ENCODE measurements around the gene L1CAM.
A peak's percentile ranks its signal among the peaks of the same experiment; 100 is the strongest.
"Not testable (repeated sequence)": the region's sequence is repeated elsewhere in the genome, so short reads cannot be mapped to it uniquely, and the experiment has no call there.

Gene L1CAM

DNA sequence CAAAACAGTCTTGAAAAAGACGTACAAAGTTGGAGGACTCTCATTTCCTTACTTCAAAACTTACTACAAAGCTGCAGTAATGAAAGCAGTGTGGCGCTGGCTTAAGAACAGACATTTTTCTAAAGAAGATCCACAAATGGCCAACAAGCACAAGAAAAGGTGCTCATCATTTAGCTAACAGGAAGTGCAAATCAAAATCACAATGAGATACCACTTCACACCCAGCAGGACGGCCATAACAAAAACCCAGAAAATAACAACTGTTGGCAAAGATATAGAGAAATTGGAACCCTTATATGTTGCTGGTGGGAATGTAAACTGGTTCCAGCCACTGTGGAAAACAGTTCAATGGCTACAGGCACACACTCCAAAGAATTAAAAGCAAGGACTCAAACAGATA is 59.0 kb downstream of the L1CAM start:
- H3K4me1 ChIP-seq (ENCODE audit: control insufficient read depth, insufficient read depth, low read length) = peaks cover 6% of the 10 kb centered on the region

DNA sequence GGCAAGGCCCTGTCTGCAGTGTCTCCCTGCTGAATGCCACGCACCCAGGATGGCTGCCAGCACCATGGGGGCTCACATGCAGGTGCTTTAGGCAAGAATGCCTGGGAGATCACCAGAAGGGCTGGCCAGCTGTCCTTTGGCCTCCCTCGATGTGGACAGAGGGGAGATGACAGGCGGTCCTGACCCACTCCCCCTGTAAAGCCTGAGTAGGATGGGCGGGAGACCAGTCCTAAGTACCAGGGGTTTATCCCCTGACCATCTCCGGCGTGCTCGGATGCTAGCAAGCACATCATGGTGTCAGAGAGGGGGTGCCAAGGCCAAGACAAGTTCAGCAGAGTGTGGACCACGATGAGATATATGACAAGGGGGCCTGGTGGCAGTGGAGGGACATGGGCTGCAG is 60.9 kb downstream of the L1CAM start:
- H3K9me3 ChIP-seq (ENCODE audit: control insufficient read depth, insufficient read depth, low read length) = no peaks in the 10 kb centered on the region
- H3K4me1 ChIP-seq (ENCODE audit: control insufficient read depth, insufficient read depth, low read length) = peaks cover 6% of the 10 kb centered on the region
- no peaks in the 10 kb centered on the region for H3K27me3 ChIP-seq (ENCODE audit: control insufficient read depth, insufficient read depth, low read length)
- H3K4me3 ChIP-seq (ENCODE audit: low read depth, low read length) = no peak overlapping the region
- H3K9ac ChIP-seq (ENCODE audit: low read depth, low read length) = no peak overlapping the region
- H3K36me3 ChIP-seq (ENCODE audit: control insufficient read depth, insufficient read depth, low read length) = no peaks in the 10 kb centered on the region

More for the DNA sequence above, 59.0 kb downstream of the L1CAM start:
- H3K4me3 ChIP-seq (ENCODE audit: low read depth, low read length) = no peak overlapping the region
- no peak overlapping the region for H3K9ac ChIP-seq (ENCODE audit: low read depth, low read length)
- no peaks in the 10 kb centered on the region for H3K36me3 ChIP-seq (ENCODE audit: control insufficient read depth, insufficient read depth, low read length)
- peaks cover 3% of the 10 kb centered on the region for H3K27me3 ChIP-seq (ENCODE audit: control insufficient read depth, insufficient read depth, low read length)
- no peaks in the 10 kb centered on the region for H3K9me3 ChIP-seq (ENCODE audit: control insufficient read depth, insufficient read depth, low read length)

DNA sequence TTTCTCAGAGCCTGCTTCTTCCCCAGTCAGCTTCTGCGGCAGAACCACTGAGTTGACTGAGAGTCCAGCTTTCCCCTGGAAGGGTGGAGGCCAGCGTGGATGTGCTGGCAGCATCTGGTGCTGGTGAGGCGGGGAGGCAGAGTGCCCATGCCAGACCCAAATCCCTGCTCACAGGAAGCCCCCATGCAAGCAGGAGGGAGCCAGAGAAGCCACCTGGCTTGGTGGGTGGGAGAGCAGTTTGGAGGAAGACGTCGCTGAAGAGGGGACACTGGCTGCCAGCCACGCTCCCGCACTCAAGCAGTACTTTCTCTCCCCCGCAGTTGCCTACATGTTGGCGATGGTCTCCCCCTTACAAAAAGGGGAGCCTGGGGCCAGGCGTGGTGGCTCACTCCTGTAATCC is 61.6 kb downstream of the L1CAM start:
- Histone ChIP-seq H3K9ac (ENCODE audit: low read depth, low read length) (no peak overlapping the region), H3K36me3 (ENCODE audit: control insufficient read depth, insufficient read depth, low read length) (no peaks in the 10 kb centered on the region), H3K9me3 (ENCODE audit: control insufficient read depth, insufficient read depth, low read length) (no peaks in the 10 kb centered on the region), H3K27me3 (ENCODE audit: control insufficient read depth, insufficient read depth, low read length) (no peaks in the 10 kb centered on the region), H3K4me3 (ENCODE audit: low read depth, low read length) (no peak overlapping the region), H3K4me1 (ENCODE audit: control insufficient read depth, insufficient read depth, low read length) (peaks cover 6% of the 10 kb centered on the region)

DNA sequence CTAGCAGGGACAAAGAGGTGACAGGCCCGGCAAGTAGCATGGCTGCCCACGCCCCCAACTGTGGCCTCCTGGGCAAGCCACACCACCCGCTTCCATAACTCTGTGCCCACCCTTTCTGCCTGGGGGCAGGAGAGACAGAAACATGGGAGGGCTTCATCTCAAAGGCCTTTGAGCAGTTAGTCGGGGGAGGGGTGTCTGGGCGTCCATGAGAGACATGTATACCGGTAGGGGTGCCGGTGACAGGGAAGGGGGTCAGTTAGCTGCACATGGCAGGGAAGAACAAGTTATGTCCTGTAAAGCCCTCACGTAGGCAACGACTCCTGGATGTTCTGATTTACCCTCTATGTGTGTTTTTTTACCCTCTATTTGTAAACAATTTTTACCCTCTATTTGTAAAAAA is 64.9 kb downstream of the L1CAM start:
- no peak overlapping the region for H3K9ac ChIP-seq (ENCODE audit: low read depth, low read length)
- H3K4me1 ChIP-seq (ENCODE audit: control insufficient read depth, insufficient read depth, low read length) = peaks cover 3% of the 10 kb centered on the region
- H3K36me3 ChIP-seq (ENCODE audit: control insufficient read depth, insufficient read depth, low read length) = peaks cover 3% of the 10 kb centered on the region
- H3K4me3 ChIP-seq (ENCODE audit: low read depth, low read length) = no peak overlapping the region
- H3K27me3 ChIP-seq (ENCODE audit: control insufficient read depth, insufficient read depth, low read length) = no peaks in the 10 kb centered on the region
- H3K9me3 ChIP-seq (ENCODE audit: control insufficient read depth, insufficient read depth, low read length) = peaks cover 4% of the 10 kb centered on the region

DNA sequence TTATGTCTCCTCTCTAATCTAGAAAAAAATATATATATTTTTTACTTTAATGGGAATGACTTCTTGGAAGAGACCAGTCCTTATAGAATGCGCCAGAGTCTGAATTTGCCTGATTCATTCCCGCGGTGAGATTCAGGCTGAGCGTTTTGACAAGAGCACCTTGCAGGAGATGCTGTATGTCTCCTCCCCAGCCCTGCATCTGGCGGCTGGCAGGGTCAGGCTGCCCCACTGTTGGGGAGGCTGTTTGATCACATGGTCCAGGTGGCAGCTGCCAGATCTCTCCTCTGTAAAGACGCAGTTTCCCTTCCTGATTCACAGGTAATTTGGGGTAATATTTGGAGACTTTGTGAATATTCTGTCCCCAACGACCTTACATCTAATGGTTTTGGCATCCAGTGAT is 65.4 kb downstream of the L1CAM start:
- peaks cover 3% of the 10 kb centered on the region for H3K36me3 ChIP-seq (ENCODE audit: control insufficient read depth, insufficient read depth, low read length)

DNA sequence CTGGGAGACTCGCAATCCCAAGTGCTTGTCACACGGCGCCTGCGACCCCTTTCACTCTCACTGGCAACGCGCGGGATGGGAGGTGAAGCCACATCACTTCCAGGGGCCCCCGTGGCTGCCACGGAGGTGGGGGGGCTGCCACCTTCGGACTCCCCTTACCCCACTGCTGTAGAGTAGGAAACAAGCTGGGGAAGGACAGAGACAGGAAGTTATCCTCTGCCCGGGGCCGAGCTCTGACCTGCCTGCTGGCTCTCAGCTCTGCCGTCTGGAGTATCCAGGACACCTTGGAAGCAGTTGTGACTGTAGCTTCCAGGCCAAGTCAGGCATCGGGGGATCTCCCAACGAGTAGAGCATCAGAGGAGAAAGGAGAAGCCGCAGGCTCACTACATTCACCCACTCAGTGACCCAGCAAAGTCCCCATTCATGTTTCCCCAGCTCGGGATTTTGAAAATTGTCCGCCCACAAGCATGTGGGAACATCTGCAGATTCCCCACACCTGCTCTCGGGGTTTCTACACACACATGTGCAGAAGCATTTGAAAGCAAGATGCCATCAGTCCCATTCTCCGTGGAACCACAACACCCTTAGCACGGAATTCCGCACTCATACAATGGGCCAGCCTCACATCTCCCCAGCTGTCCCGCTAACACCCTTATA is 66.5 kb downstream of the L1CAM start:
- H3K36me3 ChIP-seq (ENCODE audit: control insufficient read depth, insufficient read depth, low read length) = peaks cover 3% of the 10 kb centered on the region
- H3K27me3 ChIP-seq (ENCODE audit: control insufficient read depth, insufficient read depth, low read length) = no peaks in the 10 kb centered on the region
- no peaks in the 10 kb centered on the region for H3K4me1 ChIP-seq (ENCODE audit: control insufficient read depth, insufficient read depth, low read length)
- peak overlapping the region; percentile 37 for H3K9ac ChIP-seq (ENCODE audit: low read depth, low read length)
- peaks cover 4% of the 10 kb centered on the region for H3K9me3 ChIP-seq (ENCODE audit: control insufficient read depth, insufficient read depth, low read length)
- H3K4me3 ChIP-seq (ENCODE audit: low read depth, low read length) = peak overlapping the region; percentile 37

More for the DNA sequence above, 65.4 kb downstream of the L1CAM start:
- H3K27me3 ChIP-seq (ENCODE audit: control insufficient read depth, insufficient read depth, low read length) = no peaks in the 10 kb centered on the region
- no peak overlapping the region for H3K4me3 ChIP-seq (ENCODE audit: low read depth, low read length)
- peaks cover 4% of the 10 kb centered on the region for H3K9me3 ChIP-seq (ENCODE audit: control insufficient read depth, insufficient read depth, low read length)
- H3K4me1 ChIP-seq (ENCODE audit: control insufficient read depth, insufficient read depth, low read length) = peaks cover 3% of the 10 kb centered on the region
- H3K9ac ChIP-seq (ENCODE audit: low read depth, low read length) = no peak overlapping the region

DNA sequence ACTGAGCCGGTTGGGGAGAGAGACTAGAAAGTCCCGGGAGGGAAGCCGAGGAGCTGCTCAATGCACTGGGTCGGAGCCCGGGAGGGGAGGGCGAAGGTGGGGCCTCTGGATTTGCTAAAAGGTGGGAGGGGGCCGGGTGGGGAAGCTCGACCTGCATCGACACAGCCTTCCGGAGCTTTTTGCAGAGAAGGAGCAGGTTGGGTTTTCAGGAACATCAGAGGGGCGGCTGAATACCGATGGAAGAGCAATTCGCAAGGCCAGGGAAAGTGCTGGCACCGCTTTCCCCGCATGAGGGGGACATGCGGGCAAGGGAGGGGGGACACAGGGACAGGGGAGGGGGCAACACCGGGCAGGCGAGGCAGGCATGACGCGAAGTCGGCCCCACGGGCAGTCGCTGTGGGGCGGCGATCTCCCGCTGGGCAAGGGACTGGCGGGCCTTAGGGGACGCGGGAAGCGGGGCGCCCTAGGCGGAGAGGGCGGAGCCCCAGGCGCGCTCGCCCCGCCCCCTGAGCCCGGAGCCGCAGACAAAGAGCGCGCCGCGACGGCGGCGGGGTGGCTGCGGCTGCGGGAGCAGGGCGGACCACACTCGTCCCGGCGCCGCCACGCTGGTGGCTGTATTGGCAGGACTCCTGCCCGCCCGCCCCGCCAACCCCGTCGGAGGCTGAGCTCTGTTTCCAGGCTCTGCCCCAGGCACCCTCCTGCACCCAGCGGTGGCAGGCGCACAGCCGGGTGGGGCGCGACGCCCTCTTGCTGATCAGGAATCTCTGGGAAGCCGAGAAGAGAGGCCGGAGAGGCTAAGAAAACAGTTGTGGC is 67.2 kb downstream of the L1CAM start:
- peaks cover 3% of the 10 kb centered on the region for H3K36me3 ChIP-seq (ENCODE audit: control insufficient read depth, insufficient read depth, low read length)
- peaks cover 4% of the 10 kb centered on the region for H3K9me3 ChIP-seq (ENCODE audit: control insufficient read depth, insufficient read depth, low read length)
- H3K9ac ChIP-seq (ENCODE audit: low read depth, low read length) = peak overlapping the region; percentile 37
- H3K4me3 ChIP-seq (ENCODE audit: low read depth, low read length) = peak overlapping the region; percentile 37
- no peaks in the 10 kb centered on the region for H3K4me1 ChIP-seq (ENCODE audit: control insufficient read depth, insufficient read depth, low read length)
- no peaks in the 10 kb centered on the region for H3K27me3 ChIP-seq (ENCODE audit: control insufficient read depth, insufficient read depth, low read length)

DNA sequence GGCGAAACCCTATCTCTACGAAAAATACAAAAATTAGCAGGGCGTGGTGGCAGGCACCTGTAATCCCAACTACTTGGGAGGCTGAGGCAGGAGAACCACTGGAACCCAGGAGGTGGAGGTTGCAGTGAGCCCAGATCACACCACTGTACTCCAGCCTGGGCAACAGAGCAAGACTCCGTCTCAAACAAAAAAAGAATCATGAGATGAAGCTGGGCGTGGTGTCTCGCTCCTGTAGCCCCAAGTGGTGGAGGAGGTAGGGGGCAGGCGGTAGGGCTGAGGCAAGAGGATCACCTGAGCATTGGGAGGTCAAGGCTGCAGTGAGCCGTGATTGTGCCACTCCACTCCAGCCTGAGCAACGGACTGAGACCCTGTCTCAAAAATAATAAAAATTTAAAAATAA is 67.9 kb downstream of the L1CAM start:
- not testable (repeated sequence) for H3K27me3 ChIP-seq (ENCODE audit: control insufficient read depth, insufficient read depth, low read length); H3K36me3 ChIP-seq (ENCODE audit: control insufficient read depth, insufficient read depth, low read length); H3K4me3 ChIP-seq (ENCODE audit: low read depth, low read length); H3K9me3 ChIP-seq (ENCODE audit: control insufficient read depth, insufficient read depth, low read length); H3K9ac ChIP-seq (ENCODE audit: low read depth, low read length); H3K4me1 ChIP-seq (ENCODE audit: control insufficient read depth, insufficient read depth, low read length)

DNA sequence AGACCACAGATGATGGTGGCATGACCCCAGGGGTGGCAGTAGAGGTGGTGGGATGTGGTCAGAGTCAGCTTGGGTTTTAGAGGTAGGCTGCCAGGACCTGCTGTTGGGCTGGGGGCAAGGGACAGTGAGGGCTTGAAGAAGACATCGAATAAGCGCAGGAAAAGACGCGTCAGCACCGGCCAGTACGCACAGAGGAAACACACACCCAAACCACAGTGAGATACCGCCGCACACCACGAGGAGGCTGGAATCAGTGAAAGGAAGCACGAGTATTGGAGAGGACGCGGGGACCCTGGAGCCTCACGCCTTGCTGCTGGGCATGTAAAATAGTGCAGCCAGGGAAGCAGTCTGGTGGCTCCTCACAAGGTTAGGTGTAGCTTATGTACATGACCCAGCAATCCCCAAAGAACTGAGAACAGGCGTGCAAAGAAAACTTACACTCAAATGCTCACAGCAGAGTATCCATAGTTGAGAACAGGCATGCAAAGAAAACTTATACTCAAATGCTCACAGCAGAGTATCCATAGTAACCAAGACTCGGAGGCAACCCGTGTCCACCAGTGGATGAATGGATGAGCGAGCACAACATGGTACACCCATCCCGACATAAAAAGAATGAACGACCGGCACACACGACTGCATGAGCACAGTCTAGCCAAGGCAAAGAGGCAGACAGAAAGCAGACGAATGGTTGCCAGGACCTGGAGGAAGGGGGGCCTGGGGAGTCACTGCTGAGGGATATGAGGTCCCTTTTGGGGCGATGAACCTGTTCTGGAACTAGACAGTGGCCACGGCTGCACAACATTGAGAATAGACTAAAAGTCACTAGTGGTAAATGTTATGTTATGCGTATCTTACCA is 68.9 kb downstream of the L1CAM start:
- Histone ChIP-seq H3K4me3 (ENCODE audit: low read depth, low read length) (no peak overlapping the region), H3K9me3 (ENCODE audit: control insufficient read depth, insufficient read depth, low read length) (peaks cover 4% of the 10 kb centered on the region), H3K36me3 (ENCODE audit: control insufficient read depth, insufficient read depth, low read length) (peaks cover 3% of the 10 kb centered on the region), H3K9ac (ENCODE audit: low read depth, low read length) (no peak overlapping the region), H3K4me1 (ENCODE audit: control insufficient read depth, insufficient read depth, low read length) (no peaks in the 10 kb centered on the region), H3K27me3 (ENCODE audit: control insufficient read depth, insufficient read depth, low read length) (no peaks in the 10 kb centered on the region)

DNA sequence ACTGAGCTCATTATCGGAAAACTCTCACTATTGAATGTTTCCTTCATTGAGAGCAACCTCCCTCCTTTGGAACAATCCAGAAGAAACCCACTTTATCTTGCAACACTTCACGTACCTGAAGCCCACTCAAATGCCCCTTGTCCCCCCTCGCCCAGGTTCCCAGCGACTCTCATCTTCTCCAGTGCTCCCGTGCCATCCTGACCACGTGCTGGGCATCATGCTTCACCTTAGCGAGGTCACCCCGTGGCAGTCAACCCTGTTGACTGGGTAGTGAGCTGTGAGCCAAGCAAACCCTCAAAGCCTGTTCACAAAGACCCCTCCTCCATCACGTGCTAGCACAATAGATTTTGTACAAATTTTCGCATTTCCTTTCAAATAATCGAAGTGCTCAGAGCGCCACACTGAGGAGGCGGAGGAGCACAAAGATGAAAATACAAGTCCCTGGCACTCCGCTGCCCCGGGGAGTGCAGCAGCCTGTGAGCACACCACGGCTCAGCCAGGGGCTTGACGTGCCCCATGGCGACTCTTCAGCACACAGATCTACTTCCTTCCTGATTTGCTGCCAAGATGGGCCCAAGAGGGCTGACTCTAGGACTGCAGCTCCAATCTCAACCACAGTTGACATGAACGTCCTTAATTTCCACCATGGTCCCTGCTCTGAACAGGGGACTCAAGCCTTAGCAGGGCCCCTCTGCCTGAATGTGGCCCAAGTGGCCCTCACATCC is 71.2 kb downstream of the L1CAM start:
- Histone ChIP-seq H3K9ac (ENCODE audit: low read depth, low read length) (no peak overlapping the region), H3K36me3 (ENCODE audit: control insufficient read depth, insufficient read depth, low read length) (peaks cover 3% of the 10 kb centered on the region), H3K4me1 (ENCODE audit: control insufficient read depth, insufficient read depth, low read length) (no peaks in the 10 kb centered on the region), H3K4me3 (ENCODE audit: low read depth, low read length) (no peak overlapping the region), H3K9me3 (ENCODE audit: control insufficient read depth, insufficient read depth, low read length) (peaks cover 4% of the 10 kb centered on the region), H3K27me3 (ENCODE audit: control insufficient read depth, insufficient read depth, low read length) (no peaks in the 10 kb centered on the region)

DNA sequence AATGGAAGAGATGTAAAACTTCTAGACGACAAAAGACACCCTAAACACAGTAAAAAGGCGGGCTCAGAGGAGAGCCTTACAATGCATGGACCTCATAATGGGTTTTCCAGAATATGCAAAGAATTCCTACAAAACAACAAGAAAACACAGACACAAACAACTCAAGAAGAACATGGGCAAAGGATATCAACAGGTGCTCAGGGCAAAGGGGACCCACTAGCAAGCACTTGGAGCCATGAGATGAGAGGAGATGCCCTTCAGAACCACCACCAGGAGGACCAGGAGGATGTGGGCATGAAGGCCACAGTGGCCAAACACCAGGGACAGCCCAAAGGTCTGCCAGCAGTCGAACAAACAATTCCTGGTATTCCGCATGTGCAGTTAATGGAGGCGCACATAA is 72.8 kb downstream of the L1CAM start:
- H3K9ac ChIP-seq (ENCODE audit: low read depth, low read length) = no peak overlapping the region
- H3K36me3 ChIP-seq (ENCODE audit: control insufficient read depth, insufficient read depth, low read length) = peaks cover 3% of the 10 kb centered on the region
- H3K9me3 ChIP-seq (ENCODE audit: control insufficient read depth, insufficient read depth, low read length) = peaks cover 4% of the 10 kb centered on the region
- H3K4me3 ChIP-seq (ENCODE audit: low read depth, low read length) = no peak overlapping the region
- no peaks in the 10 kb centered on the region for H3K4me1 ChIP-seq (ENCODE audit: control insufficient read depth, insufficient read depth, low read length)
- H3K27me3 ChIP-seq (ENCODE audit: control insufficient read depth, insufficient read depth, low read length) = no peaks in the 10 kb centered on the region
